Astrocyte of the cerebellum (primary cell): ENCODE data around the gene CRYBA4.
"Not testable (repeated sequence)": the region's sequence is repeated elsewhere in the genome, so short reads cannot be mapped to it uniquely, and the experiment has no call there.

Experiments
- DNase-seq: peaks from one replicate; pipeline ENCODE4 v3.0.0-alpha.2; 2011; ENCODE audit warnings: low read depth
- H3K4me3 ChIP-seq: 2 replicates; pipeline ENCODE4 v1.5.1; 2011; ENCODE audit warnings: mild to moderate bottlenecking, low read depth, low read length, moderate library complexity
- in situ Hi-C: cut with HindIII; loops from 2 replicates; pipeline ENCODE4 v1.10.0; 2017; ENCODE audit warnings: low sequenced_read_pairs
- TF ChIP-seq, protein P1 (sequence below): IDR thresholded peaks from 2 replicates; pipeline ENCODE4 v1.5.1; 2012; ENCODE audit warnings: low read length, low read depth, moderate library complexity, mild to moderate bottlenecking; ENCODE audit errors: missing control alignments

CRYBA4 gene

DNA sequence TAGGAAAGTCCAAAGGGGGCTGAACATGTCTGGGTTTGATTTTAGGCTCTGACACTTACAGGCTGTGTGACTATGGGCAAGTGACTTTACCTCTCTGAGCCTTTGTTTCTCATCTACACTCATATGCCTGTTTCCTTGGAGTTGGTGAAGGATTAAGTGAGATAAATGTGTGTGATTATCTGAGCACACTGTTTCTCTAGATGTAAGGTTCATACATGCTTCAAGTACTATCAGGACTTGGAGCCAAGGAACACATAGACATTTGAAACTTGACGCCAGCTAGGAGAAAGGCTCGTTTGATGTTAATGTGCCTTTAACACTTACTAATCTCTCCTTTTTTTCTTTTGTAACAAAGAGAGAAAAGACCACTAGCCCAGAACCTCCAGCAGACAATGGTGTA, 13.6 kb upstream of the CRYBA4 start:
- in situ Hi-C loops, result loop anchor here (5.0 kb wide), 1 partner anchor 81 kb away; no protein-coding TSS in a partner anchor
- DNase-seq, result peak; percentile 22
- no peak overlapping the region for H3K4me3 ChIP-seq
- TF ChIP-seq, protein P1, sequence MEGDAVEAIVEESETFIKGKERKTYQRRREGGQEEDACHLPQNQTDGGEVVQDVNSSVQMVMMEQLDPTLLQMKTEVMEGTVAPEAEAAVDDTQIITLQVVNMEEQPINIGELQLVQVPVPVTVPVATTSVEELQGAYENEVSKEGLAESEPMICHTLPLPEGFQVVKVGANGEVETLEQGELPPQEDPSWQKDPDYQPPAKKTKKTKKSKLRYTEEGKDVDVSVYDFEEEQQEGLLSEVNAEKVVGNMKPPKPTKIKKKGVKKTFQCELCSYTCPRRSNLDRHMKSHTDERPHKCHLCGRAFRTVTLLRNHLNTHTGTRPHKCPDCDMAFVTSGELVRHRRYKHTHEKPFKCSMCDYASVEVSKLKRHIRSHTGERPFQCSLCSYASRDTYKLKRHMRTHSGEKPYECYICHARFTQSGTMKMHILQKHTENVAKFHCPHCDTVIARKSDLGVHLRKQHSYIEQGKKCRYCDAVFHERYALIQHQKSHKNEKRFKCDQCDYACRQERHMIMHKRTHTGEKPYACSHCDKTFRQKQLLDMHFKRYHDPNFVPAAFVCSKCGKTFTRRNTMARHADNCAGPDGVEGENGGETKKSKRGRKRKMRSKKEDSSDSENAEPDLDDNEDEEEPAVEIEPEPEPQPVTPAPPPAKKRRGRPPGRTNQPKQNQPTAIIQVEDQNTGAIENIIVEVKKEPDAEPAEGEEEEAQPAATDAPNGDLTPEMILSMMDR, result no peak

DNA sequence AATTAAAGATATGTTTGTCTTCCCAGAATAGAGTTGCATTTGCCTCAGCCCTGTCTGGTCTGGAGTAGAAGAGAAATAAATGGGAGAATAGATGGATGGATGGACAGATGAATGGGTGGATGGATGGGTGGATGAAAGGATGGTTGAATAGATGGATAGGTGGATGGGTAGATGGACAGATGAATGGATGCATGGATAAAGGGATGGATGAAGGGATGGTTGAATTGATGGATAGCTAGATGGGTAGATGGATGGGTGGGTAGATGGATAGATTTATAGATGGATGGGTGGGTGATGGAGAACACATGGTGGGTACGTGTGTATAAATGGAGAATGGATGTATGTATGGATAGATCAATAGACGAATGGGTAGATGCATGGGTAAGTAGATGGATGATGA, 12.5 kb upstream of the CRYBA4 start:
- DNase-seq, result no peak
- TF ChIP-seq, protein P1, result no peak
- no peak overlapping the region for H3K4me3 ChIP-seq
- in situ Hi-C loops, result loop anchor here (5.0 kb wide), 1 partner anchor 82 kb away; no protein-coding TSS in a partner anchor

DNA sequence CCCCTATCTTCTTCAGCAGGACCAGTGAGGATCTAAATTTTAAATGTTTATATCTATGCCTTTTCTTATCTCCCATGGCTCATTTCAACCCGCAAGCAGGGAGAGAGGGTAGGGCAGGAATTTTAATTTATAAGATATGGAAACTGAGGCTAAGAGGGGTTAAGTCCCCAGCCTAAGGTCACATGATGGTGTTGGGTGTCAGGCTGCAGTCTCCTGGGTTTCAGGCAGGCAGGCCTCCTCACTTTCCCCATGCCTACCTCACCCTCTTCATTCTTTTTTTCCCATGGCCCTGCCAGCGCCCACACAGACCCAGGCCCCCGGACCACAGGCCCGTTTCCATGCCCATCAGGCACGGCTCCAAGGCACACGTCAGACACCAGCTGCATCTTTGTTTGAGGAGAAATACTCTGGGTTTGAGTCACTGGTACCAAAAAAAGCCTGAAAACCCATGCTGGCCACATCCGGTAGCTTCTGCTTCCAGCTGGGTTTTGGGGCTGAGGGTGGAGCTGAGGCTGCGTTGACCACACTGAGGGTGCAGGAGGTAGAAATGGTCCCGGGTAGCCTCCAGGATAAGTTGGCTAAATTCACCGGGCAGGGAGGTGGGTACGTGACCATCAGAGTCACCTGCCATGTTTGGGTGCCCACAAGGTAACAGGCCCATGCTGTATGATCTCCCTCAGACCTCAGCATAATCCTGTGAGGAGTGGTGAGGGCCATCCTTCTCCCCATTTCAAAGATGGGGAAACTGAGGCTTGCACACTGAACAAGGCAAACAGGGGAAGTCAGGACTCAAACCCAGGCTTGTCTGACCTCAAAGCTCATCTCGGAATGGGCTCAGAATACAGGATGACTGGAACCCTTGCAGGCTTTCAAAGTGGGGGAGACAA, 11.4 kb upstream of the CRYBA4 start:
- peak; percentile 91 for DNase-seq
- TF ChIP-seq, protein P1, result no peak
- H3K4me3 ChIP-seq, result no peak overlapping the region
- in situ Hi-C loops, result no loop called here

DNA sequence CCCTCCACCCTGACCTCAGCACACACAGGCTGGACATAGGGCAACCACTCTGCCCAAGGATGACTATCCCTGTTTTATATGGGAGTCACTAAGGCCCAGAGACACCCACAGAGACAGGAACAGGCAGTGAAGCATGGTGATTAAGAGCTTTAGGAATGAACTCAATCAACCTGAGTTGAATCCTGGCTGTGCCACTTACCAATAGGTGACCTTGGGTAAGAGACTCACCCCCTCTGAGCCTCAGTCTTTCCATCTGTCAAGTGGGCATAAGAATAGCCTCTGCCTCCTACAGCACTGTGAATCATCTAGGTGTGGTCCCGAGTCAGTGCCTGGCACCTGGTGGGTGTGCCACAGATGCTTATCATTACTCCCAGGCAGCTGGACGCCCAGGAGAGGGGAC, 10.8 kb upstream of the CRYBA4 start:
- no peak overlapping the region for H3K4me3 ChIP-seq
- in situ Hi-C loops, result no loop called here
- TF ChIP-seq, protein P1, result no peak
- DNase-seq, result no peak

DNA sequence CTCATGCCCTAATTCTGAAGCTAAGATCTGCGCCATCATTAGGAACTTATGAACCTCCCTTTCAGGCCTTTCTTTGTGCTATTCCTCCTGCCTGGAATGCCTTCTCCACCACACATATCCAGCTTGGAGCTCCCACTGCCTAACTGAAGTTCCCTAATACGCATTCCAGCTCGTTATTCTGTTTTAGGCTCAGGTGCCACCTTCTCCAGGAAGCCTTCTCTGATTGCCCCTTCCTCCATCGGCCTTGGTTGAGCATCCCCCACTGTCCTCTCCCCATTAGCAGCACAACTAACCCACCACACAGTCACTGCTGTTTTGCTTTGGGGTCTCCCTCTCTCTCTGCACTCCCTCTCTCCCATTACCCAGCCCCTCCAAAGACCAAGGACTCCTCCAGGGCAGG, 9.1 kb upstream of the CRYBA4 start:
- DNase-seq, result no peak
- in situ Hi-C loops, result no loop called here
- H3K4me3 ChIP-seq, result no peak overlapping the region
- TF ChIP-seq, protein P1, result no peak

DNA sequence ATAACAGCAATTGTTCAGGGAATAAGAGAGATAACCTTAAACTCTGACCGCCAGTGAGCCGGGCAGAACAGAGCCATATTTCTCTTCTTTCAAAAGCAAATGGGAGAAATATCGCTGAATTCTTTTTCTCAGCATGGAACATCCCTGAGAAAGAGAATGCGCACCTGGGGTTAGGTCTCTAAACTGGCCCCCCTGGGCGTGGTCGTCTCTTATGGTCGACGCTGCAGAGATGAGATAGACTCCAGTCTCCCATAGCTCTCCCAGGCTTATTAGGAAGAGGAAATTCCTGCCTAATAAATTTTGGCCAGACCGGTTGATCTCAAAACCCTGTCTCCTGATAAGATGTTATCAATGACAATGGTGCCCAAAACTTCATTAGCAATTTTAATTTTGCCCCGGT, 8.0 kb upstream of the CRYBA4 start:
- DNase-seq, in situ Hi-C loops, H3K4me3 ChIP-seq: not testable (repeated sequence)

DNA sequence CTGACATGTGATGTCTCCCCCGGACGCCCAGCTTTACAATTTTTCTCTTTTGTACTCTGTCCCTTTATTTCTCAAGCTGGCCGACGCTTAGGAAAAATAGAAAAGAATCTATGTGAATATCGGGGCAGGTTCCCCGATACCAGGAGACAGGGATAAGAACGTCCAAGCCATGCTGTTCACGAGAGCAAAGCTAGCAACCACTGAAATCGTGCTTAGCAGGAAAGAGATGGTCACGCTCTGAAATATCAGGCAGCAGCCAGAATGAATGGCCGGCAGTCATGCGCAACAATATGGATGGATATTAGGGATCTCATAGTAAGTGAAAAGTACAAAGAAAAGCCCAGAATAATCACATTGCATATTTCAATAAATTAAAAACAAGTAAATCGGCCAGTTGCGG, 7.4 kb upstream of the CRYBA4 start:
- TF ChIP-seq, protein P1, result no peak
- in situ Hi-C loops, result no loop called here
- no peak for DNase-seq
- H3K4me3 ChIP-seq, result no peak overlapping the region
